HG03558 (cell line): Measurements from ENCODE around the gene CELF1.
"Not testable (repeated sequence)": the region's sequence is repeated elsewhere in the genome, so short reads cannot be mapped to it uniquely, and the experiment has no call there.

ENCODE experiments used
- ATAC-seq: cut with Tn5 transposase; IDR thresholded peaks from one replicate; pipeline ENCODE4 v1.9.1; 2021; ENCODE audit warnings: moderate number of reproducible peaks; ENCODE audit not compliant: unreplicated experiment; ENCODE audit errors: extremely low read depth

Gene CELF1

DNA sequence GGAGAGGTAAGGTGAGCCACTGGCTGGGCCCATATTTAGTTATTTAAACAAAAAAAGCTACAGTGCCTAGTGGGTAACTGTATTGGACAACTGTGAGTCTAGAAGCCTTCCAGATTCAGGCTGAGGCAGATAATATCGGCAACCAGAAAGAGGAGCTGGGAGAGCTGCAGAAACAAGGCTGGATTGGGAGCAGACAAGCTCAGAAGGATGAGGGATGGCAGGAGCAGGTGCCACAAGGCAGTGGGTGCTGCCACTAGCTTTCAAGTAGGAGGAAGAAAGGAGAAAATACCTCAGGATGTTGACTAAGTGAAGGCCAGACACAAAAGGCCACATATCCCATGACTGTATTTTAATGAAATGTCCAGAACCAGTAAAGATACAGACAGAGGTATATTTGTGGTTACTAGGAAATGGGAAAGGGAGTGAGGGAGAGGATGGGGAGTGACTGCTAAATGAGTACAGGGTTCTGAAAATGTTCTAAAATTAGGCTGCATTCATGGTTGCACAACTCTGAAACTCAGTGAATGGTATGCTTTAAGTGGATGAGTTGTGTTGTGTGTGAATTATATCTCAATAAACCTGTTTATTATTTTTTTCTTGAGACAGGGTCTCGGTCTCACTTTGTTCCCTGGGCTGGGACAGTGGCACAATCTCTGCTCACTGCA is 92.2 kb downstream of the CELF1 start:
- ATAC-seq, result no peak

DNA sequence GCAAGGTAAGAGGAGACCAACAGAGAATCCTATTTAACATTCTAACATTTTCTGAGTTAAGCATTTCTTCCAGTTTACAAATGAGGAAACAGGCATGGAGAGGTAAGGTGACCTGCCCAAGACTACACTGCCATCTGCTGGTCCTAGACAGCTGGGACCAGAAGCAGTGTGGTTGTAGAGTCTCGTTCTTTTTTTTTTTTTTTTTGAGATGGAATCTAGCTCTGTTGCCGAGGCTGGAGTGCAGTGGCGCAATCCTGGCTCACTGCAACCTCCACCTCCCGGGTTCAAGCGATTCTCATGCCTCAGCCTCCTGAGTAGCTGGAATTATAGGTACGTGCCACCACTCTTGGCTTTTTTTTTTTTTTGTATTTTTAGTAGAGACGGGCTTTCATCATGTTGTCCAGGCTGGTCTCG is 98.7 kb downstream of the CELF1 start:
- not testable (repeated sequence) for ATAC-seq

GRCh38 chr11:47453365-47453764 is 99.6 kb downstream of the CELF1 start:
- ATAC-seq, result no peak

GRCh38 chr11:47451990-47452389 is 100.9 kb downstream of the CELF1 start:
- ATAC-seq, result no peak

- no peak for ATAC-seq
Measured at GRCh38 chr11:47451436-47451835, 101.5 kb downstream of the CELF1 start.

GRCh38 chr11:47449541-47449940 is 103.4 kb downstream of the CELF1 start:
- no peak for ATAC-seq

DNA sequence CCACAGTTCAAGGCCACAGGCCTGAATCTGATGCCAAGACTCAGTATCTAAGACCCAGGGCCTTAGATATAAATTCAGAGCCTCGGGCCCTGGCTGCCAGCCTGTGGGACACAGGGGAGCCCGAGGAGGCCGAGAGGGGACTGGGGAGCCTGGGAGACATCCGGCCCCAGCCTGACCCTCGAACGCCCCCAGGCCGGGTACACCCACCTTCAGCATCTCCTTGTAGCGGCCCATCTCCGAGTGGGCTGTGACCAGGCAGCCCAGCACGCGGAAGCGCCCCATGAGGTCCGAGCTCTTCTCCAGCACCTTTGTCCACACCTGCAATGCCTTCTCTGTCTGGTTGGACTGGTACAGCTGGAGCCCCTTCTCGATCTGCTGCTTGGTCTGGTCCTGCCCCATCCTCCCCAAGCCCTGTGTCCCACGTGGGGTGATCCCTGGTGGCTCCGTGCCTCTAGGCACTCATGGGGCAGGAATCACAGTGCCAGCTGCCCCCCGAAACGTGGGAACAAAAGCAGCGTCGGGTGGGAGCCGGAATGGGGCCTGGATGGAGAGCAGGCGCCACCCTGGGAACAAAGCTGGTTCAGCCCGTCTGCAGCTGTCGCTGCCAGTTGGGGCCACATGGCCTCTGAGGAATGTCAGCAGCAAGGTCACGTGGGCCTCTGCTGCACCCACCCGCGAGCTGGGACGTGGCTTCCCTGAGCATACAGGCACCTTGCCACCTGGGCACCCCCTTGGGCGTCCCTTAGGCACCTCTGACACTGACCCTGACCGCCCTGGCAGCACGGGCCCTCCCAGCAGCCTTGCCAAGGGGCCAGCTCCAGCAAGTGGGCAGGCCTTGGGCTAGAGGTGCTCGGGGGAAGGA is 104.1 kb downstream of the CELF1 start, which contains the start of gene RAPSN:
TSS of gene RAPSN (minus strand) at position 571 of the 862 bp plus-strand sequence. CDS start at position 399, 172 bp downstream.
- no peak for ATAC-seq

DNA sequence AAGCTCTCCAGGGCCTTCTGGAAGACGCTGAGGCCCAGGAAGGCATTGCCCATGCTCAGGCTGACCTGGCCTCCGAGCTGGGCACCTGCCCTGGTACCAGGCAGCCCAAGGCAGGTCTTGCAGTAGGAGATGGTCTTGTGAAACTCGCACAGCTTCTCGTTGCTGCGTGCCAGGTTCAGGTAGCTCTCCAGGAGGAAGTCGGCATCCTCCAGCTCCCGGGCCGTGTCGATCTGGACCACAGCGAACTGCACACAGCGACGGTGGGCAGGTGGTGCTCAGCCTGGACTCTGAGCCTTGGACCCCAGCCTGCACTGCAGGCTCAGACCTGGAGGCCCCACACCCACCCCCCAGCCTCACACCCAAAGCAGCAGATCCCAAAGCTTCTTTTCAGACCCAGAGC is 105.0 kb downstream of the CELF1 start:
- no peak for ATAC-seq

- no peak for ATAC-seq
Measured at GRCh38 chr11:47446833-47447232, 106.1 kb downstream of the CELF1 start.

DNA sequence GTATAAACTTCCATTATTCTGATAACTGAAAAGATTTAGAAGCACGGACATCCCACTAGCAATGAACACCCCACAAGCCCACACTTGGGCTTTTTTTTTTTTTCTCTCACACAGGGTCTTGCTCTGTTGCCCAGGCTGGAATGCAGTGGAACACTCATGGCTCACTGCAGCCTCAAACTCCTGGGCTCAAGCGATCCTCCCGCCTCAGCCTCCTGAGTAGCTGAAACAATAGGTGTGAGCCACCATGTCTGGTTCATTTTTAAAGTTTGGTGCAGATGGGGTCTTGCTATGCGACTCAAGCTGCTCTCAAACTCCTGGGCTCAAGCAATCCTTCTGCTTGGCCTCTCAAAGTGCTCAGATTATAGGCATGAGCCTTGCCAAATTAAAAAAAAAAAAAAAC is 107.1 kb downstream of the CELF1 start:
- ATAC-seq, result no peak

DNA sequence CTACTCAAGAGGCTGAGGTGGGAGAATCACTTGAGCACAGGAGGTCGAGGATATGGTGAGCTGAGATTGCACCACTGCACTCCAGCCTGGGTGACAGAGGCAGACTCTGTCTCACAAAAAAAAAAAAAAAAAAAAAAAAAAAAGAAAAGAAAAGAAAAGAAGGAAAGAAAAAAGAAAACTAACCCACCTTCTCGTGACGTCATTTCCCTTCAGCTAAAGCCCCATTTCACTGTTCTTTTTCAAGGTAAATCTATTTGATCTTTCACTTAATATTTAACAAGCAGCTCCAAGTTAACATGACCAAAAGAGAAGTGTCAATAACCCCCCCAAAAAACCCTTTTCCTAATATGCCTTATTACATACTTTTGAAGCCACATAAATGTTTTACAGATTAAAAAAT is 109.1 kb downstream of the CELF1 start:
- ATAC-seq, result no peak

DNA sequence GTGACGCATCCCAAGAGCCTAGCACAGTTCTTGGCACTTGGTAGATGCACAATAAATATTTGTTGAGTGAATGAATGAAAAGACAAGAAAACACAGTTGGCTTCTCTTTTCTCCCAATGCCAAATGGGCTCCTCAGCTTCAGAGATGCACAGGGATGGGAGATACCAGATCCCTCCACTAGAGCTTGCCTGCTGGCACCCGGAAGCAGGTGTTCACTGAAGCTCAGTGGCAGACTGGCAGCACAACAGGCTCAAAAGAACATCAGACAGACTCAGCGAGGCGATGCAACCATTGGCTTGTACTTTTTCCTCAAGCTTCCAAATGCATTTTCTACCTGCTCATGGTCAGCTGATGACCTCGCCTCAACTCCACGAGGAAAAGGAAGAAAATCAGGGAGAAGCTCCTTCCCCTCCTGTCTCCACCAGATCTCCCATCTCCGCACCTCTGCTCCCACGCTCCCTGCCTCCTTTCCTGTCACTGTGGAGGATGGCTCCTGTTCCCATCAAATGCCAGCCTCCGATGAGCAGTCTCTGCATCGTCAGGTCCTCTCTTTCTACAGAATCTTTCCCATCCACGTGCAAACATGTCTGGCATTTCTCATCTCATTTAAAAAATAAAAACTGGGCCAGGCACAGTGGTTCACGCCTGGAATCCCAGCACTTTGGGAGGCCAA is 109.8 kb downstream of the CELF1 start:
- ATAC-seq, result no peak

DNA sequence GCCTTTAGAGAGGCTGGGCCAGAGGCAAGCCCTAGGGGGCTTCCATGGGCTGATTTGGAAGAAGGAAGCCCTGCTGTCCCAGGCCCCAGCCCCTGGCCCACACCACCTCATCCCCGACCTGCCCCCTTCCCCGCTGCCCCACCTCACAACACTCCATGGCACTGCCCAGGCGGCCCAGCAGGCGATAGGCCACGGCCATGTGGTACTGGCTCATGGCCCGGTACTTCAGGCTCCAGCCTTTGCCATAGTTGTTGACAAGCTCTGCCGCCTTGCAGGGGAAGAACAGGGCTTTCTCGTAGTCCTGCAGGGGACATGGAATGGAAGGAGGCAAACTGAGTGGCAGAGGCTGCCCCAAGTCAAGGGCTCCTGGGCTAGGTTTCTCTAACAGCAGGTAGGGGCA is 110.4 kb downstream of the CELF1 start:
- no peak for ATAC-seq

DNA sequence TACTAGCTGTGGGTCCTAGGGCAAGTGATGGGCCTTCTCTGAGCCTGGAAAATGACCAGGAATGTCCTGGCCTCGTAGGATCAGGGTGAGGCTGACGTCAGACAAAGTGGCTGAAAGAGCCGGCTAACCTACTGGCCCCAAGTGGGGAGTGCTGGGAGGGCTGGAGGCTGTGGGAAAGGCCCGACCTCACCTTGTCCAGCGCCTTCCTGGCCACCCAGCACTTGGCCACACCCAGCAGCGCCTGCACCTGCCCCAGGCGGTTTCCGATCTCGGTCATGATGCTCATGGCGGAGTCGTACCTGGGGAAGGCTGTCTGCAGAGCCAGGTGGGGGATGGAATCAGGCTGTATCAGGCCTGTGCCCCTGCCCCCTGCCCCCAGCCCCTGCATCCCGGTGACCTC is 111.5 kb downstream of the CELF1 start:
- ATAC-seq, result no peak

DNA sequence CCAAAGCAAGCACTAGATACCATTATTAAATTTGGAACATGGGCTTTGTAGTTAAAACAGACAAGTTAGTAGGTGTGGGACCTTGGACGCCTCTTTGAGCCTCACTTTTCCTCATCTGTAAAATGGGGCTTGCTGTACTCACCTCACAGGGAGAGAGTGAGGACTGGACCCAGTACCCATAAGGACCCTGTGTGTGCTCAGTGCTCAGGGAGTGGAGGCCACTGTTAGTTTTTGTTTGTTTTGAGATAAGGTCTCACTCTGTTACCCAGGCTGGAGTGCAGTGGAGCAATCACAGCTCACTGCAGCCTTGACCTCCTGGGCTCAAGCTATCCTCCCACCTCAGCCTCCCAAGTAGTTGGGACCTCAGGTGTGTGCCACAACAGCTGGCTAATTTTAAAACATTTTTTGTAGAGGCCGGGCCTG is 112.9 kb downstream of the CELF1 start:
- ATAC-seq, result no peak

DNA sequence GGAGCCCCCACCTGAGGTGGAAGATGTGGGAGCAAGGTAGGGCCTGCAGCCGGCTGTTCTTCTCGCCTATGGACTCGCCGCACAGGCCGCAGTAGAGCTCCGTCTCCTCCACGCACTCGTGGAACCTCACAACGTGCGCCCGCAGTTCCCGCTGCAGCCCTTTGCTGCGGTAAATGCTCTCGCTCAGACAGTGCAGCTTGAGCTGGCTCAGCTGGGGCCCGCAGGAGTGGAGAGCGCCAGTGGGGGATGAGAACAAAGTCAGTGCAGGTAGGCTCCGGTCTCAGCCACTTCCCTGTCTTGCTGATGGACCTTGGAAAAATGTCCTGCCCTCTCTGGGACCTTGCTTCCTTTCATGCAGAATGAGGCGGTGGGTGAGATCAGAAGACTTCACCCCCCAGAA is 114.2 kb downstream of the CELF1 start:
- ATAC-seq, result no peak

DNA sequence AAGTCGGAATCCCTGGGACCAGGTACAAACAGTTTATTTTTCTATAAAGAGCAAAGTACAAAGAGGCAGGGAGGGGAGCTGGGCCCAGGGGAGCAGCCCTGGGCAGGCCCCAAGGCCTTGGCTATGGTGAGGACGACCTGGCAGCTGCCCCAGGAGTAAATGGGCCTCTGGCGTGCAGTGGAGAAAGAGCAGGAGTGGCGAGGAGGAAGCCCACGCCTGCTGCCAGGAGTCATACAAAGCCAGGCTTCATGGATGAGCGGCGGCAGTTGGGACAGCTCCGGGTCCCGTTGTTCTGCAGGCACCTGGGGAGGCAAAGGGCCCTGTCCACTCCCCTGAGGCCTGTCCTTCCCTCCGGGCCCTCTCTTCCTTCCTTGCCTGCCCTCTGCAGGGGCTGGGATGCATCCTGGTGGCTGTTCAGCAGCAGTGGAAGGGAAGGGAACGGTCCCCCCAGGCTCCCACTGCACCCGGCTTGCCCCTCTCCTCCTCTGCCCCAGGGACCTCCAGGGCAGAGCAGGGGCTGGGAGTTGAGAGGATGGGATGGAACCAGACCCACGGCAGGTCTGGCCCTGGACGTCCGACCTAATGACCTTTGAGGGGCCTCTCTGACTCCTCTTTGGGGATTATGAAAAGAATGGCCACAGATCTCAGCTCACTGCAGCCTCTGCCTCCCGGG is 115.0 kb downstream of the CELF1 start:
- ATAC-seq, result no peak

DNA sequence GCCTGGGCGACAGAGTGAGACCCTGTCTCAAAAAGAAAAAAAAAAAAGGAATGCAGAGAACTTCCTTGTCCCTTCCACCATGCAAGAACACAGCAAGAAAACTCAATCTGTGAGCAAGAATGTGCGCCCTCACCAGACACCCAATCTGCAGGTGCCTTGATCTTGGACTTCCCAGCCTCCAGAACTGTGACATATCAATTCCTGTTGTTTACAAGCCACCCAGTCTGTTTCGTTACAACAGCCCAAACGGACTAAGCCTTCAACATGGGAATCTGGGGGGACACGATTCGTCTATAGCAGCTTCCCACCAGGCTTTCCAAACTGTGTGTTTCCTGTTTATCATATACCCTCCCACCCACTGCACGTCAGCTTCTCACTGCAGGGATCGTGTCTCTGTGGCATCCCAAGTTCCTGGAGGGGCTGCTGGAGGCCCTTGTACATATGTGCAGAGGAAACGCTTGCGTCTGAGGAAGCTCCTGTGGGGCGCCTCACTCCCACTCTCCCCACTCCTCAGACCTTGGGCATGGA is 115.7 kb downstream of the CELF1 start:
- ATAC-seq, result no peak

GRCh38 chr11:47436726-47437125 is 116.2 kb downstream of the CELF1 start:
- no peak for ATAC-seq

DNA sequence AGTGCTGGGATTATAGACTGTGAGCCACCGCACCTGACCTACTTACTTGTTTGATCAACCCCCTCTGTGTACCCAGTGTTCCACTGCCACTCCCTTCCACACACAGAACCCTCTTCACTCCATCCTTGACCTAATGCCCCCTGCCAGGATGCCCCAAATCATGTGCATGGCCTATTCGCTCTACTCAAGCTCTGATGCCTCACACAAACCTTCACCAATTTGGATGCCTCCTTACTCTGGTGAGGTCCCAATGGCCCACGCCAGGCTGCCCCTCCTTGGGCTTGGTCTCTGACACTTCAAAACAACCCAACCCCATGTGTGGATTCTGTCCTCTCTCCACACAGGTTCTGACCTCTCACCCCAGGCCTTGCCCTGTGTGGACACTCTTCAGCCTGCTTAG is 117.2 kb downstream of the CELF1 start:
- no peak for ATAC-seq
